Measurements from ENCODE around the gene STX3. TPM values are rescaled to one million over a fixed set of nuclear protein-coding genes. Genes with fewer than 3 reads are reported as not detected.

The STX3 gene
- total and polyA plus RNA-seq, 2 of the 13 experiments (the other 11 are each of a cell fraction or from before 2014, with no cell fraction given): 16.5 to 24.0 TPM

DNA sequence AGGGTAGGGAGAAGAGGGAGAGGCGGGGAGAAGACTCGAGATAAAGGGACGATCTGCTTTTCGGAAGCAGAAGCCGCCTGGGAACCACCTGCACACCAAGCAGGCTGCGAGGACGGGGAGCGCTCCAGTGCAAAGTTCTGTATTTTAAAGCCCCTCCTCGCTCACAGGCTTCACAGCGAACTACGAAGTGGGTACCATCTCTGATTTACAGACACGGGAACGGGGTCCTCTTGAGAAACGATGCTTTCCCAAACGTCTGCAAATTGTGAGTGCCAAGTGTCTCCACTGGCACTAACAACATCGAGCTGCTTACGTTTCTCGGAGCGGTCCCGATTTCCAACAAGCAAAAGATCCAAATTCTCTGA lies 700 bp upstream of the STX3 start (continued):
- TF ChIP-seq ZNF746 (CRISPR knock-in tag; IDR thresholded peaks at IDR 0.05) (no peak), NONO (IDR thresholded peaks at IDR 0.05) (no peak), NONO (CRISPR knock-in tag; conservative IDR thresholded peaks at IDR 0.05) (no peak), ZNF550 (CRISPR knock-in tag; IDR thresholded peaks at IDR 0.05; ENCODE audit: borderline replicate concordance) (no peak), TARDBP (CRISPR knock-in tag; IDR thresholded peaks at IDR 0.05) (no peak), ZNF430 (CRISPR knock-in tag; IDR thresholded peaks at IDR 0.05) (no peak), ELF3 (CRISPR knock-in tag; IDR thresholded peaks at IDR 0.05) (no peak), ZNF562 (CRISPR knock-in tag; IDR thresholded peaks at IDR 0.05; ENCODE audit: borderline replicate concordance) (no peak), FOXA3 (CRISPR knock-in tag; IDR thresholded peaks at IDR 0.05) (no peak), ZNF563 (CRISPR knock-in tag; IDR thresholded peaks at IDR 0.05) (no peak), WIZ (CRISPR knock-in tag; IDR thresholded peaks at IDR 0.05) (no peak), ZNF18 (CRISPR knock-in tag; IDR thresholded peaks at IDR 0.05; ENCODE audit: insufficient replicate concordance) (peak; percentile 43), CEBPZ (IDR thresholded peaks at IDR 0.05; ENCODE audit: low read length) (no peak), ZNF674 (CRISPR knock-in tag; IDR thresholded peaks at IDR 0.05; ENCODE audit: low read depth) (0 out of 2 replicates have a peak, but pooled peaks have one; percentile 6), ZNF569 (CRISPR knock-in tag; IDR thresholded peaks at IDR 0.05; ENCODE audit: borderline replicate concordance) (no peak), ARID5B (CRISPR knock-in tag; IDR thresholded peaks at IDR 0.05) (no peak), ZNF83 (CRISPR knock-in tag; IDR thresholded peaks at IDR 0.05; ENCODE audit: borderline replicate concordance) (0 out of 2 replicates have a peak, but pooled peaks have one; percentile 46), ZNF263 (CRISPR knock-in tag; IDR thresholded peaks at IDR 0.05) (peak; percentile 41; the same call in 1 of the 2 replicates), TAF1 (CRISPR knock-in tag; IDR thresholded peaks at IDR 0.05) (no peak), PRPF4 (IDR thresholded peaks at IDR 0.05; ENCODE audit: low read depth, low read length, poor library complexity, severe bottlenecking) (no peak), GZF1 (CRISPR knock-in tag; IDR thresholded peaks at IDR 0.05) (no peak)
- TF ChIP-seq, protein P1, sequence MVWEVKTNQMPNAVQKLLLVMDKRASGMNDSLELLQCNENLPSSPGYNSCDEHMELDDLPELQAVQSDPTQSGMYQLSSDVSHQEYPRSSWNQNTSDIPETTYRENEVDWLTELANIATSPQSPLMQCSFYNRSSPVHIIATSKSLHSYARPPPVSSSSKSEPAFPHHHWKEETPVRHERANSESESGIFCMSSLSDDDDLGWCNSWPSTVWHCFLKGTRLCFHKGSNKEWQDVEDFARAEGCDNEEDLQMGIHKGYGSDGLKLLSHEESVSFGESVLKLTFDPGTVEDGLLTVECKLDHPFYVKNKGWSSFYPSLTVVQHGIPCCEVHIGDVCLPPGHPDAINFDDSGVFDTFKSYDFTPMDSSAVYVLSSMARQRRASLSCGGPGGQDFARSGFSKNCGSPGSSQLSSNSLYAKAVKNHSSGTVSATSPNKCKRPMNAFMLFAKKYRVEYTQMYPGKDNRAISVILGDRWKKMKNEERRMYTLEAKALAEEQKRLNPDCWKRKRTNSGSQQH (CRISPR knock-in tag; IDR thresholded peaks at IDR 0.05; ENCODE audit: low read depth): no peak
